Keratinocyte (primary cell): Measurements from ENCODE around the gene NELL2.

Experiments used
- CTCF ChIP-seq, 3 experiments: IDR thresholded peaks in 1 of 3; conservative IDR thresholded peaks in 1 of 3; optimal IDR thresholded peaks in 1 of 3; 2 replicates in 2 of 3; 3 replicates in 1 of 3; pipeline versions ENCODE3 to v1.5.1; 2011; ENCODE audit warnings: low read length in 3 of 3, mild to moderate bottlenecking in 3 of 3, moderate library complexity in 2 of 3, control low read depth in 1 of 3, inconsistent platforms in 1 of 3; ENCODE audit not compliant: insufficient read depth in 2 of 3; ENCODE audit errors: extremely low read depth in 1 of 3
- EZH2 ChIP-seq: IDR thresholded peaks from one replicate; pipeline ENCODE4 v1.6.1; 2012; ENCODE audit warnings: inconsistent platforms, mild to moderate bottlenecking, low read length, moderate library complexity

- TF ChIP-seq EZH2 (no peak), CTCF (optimal IDR thresholded peaks at IDR 0.05 in 1 of 3, IDR thresholded peaks at IDR 0.05 in 1 of 3, conservative IDR thresholded peaks at IDR 0.05 in 1 of 3; ENCODE audit: extremely low read depth in 1 of 3, insufficient read depth in 2 of 3, low read length in 3 of 3) (no peak)
Measured at GRCh38 chr12:44589697-44590096, 286.4 kb downstream of the NELL2 start.
